NCI-H2196 treated with DMSO at 0.1 percent for 48 hours (cell line): Measurements from ENCODE around the gene CNPPD1.

ENCODE experiments used
- DNase-seq: peaks from one replicate; lab custom pipeline; 2025; ENCODE audit not compliant: unreplicated experiment; lab: John Stamatoyannopoulos, UW

The CNPPD1 gene

GRCh38 chr2:219163156-219163555 lies 13.6 kb downstream of the CNPPD1 start:
- DNase-seq = no peak

DNA sequence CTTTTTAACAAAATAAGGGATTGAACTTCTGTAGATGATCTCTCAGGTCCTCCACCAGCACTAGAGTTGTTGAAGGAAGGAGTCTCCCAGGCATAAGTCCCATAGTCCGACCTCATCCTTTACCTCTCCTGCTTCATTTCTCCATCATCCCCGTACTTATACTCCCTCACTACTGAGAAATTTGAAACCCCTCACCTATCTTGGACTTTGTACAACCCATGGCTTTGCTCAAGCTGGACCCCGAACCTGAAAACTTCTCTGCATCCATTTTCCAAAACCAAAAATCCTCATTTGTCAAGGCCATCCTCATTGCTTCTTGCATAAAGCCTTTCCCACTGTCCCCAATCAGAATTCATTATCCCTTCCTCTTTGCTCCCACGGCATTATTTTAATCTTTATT lies 15.6 kb downstream of the CNPPD1 start:
- no peak for DNase-seq

- DNase-seq = peak; percentile 79
These were observed 16.3 kb downstream of the CNPPD1 start, which contains the start of gene NHEJ1 for GRCh38 chr2:219160186-219161017. NHEJ1 (minus strand) TSS chr2:219160815; CDS start chr2:219158362, 2,453 bp downstream.

- no peak for DNase-seq
These were observed 16.9 kb downstream of the CNPPD1 start for GRCh38 chr2:219159771-219160185.

GRCh38 chr2:219158586-219158985 lies 18.1 kb downstream of the CNPPD1 start:
- DNase-seq = no peak

DNA sequence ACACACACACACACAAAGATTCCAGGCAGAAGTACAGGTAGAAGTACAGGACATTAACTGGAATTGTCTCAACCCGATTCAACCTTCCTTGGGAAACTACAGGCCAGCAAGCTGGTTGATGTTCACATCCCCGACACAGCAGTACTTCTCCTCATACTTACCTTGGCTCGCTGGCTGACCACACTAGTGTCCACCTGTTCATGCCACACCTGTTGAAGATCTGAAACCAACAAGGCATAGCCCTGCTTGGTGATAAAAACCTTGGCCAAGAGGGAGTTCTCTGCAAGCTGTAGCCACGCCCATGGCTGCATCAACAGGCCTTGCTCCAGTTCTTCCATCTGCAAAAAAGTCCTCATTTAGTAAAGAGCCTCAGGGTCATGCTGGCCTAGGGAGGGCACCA lies 18.7 kb downstream of the CNPPD1 start:
- DNase-seq = no peak

- no peak for DNase-seq
These were observed 19.3 kb downstream of the CNPPD1 start for GRCh38 chr2:219157396-219157795.

GRCh38 chr2:219155054-219155644 lies 21.6 kb downstream of the CNPPD1 start:
- peak; percentile 61 for DNase-seq

GRCh38 chr2:219149667-219150066 lies 27.1 kb downstream of the CNPPD1 start:
- DNase-seq = peak; percentile 50

- DNase-seq = no peak
These were observed 34.4 kb downstream of the CNPPD1 start for GRCh38 chr2:219142329-219142728.

DNA sequence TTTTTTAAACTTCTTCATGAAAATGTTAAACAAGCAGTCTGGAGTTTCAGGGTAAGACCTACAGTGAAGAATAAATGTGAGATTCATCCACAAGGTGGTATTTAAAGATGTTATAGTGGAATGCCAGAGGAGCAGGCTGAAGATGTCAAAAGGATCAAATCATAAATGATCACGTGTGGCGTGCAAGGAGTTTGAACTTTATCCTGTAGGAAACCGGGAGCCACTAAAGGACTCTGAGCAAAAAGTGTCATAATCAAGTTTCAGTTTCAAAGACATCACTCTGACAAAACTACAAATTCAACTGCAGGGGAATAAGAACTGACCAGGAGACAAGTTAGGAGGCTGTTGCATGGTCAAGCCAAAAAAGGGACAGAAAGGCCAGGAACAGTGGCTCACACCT lies 36.0 kb downstream of the CNPPD1 start:
- DNase-seq = no peak

DNA sequence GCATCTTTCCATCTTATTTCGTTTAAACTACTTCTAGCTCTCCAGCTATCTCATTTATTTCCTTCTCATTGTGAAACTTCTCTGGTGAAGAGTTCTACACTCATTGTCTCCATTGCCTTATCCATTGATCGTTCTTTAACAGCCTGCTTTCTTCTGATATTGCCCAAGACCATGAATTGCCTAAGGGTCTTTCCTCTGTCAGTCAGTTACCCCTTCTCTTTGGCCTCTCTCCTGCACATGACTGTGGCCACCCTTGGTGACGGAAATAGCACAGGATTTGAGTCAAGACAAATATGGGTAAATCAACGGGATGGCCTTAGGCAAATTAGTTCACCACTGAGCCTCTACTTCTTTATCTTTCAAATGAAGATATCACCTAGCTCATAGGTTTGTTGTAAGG lies 42.7 kb downstream of the CNPPD1 start:
- DNase-seq = no peak

DNA sequence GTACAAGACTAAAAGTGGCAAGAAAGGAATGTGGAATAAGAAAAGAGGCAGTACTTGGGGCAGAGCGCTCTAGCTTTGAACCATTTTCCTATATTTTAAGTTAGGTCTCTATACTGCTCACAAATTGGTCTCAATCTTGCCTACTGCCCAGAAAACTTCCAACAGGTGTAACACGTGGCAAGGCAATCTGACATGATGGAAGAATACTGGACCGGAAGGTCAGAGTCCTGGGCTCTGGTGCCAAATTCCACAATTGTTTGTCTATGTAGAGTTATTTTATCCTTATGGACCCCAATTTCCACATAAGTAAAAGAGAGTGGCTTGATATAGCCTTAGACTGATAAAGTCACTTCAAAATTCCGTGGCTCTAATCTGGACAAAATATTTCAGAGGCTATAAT lies 45.0 kb downstream of the CNPPD1 start:
- no peak for DNase-seq

GRCh38 chr2:219131327-219131726 lies 45.4 kb downstream of the CNPPD1 start:
- no peak for DNase-seq

- DNase-seq = no peak
These were observed 47.1 kb downstream of the CNPPD1 start for GRCh38 chr2:219129589-219129988.

- DNase-seq = no peak
These were observed 48.3 kb downstream of the CNPPD1 start for GRCh38 chr2:219128396-219128795.

DNA sequence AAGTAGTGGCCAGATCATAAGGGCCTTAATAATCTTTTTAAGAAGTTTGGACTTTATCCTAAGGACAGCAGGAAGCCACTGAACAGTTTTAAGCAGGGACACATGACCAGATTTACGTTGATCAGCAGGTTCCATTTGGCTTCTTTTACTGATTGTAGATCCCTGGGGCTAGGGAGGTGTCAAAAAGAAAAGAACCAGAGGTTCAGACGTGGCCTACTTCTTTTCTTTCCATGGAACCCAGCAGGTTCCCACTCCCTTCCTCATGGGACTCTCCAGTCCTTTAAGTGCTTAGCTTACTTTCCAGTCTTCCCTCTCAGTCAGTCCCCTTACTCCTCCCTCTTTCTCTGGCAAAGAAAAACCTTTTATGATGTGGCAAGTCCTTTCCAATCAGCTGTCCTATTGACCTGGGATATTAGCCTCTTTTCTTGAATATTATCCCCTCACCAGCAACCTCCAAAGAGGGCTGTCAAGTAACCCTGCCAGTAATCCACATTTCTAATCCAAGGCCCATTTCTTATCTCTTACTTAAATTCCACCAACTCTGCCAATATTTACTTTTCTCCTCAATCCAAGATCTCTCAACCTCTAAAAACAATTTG lies 49.6 kb downstream of the CNPPD1 start:
- no peak for DNase-seq

- DNase-seq = no peak
These were observed 50.2 kb downstream of the CNPPD1 start for GRCh38 chr2:219126555-219126954.

GRCh38 chr2:219125886-219126270 lies 50.8 kb downstream of the CNPPD1 start:
- DNase-seq = no peak

DNA sequence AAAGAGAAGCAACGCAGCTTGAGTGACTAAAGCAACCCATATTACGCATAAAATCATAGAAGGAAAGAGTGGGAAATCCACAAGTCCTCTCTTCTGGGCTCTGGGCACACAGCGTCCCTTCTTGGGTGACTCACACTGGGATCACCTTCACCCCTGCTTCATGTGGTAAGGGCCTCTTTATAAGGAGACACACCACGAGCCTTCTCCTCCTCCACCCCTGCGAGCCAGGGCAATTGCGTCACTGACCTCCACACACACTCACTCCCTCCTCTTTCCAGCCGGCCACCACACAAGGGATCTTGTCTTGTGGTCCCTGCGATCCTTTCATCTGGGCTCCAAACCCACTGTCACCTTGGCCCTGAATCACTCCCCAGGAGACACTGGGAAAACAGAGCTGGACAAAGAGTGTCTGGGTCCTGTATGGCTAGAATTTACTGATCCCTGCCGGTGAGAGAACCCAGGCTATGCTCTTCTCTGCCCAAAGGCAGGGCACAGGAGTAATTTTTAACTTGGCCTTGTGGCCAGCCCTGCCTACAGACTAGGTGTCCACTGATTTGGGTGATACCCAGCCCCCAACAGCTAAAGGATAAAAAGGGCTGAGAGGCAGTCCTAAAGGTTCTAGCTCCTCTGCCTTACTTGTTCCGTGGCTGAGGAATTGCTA lies 51.4 kb downstream of the CNPPD1 start:
- no peak for DNase-seq

- no peak for DNase-seq
These were observed 52.2 kb downstream of the CNPPD1 start for GRCh38 chr2:219124381-219125110.
